Activated T-cell treated with anti-CD3 and anti-CD28 coated beads for 1 hour (primary cell): ENCODE results near the gene RAB32.

ENCODE experiments used
- DNase-seq: peaks from one replicate; pipeline ENCODE4 v3.0.0-alpha.2; 2020; ENCODE audit warnings: low read depth

RAB32 gene

GRCh38 chr6:146582857-146583256 is 39.2 kb downstream of the RAB32 start:
- no peak for DNase-seq

DNA sequence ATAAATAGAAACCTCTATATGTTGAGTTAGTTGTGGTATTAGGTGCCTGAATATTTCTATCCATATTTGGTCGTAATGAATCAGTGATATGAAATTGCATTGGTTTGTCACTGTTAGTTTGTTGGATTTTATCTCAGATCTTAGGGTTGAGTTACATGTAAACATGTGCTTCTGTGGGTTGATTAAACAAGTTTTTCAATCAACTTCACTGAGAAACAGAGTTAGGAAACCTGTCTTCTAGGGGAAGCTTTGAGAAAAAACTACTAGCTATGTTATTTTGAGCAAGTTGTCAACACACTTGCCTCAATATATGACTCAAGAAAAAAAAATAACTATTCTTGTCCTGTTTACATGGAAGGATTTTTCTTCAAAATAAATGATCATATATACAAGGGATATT is 40.3 kb downstream of the RAB32 start:
- no peak for DNase-seq

GRCh38 chr6:146587459-146587858 is 43.8 kb downstream of the RAB32 start:
- no peak for DNase-seq

DNA sequence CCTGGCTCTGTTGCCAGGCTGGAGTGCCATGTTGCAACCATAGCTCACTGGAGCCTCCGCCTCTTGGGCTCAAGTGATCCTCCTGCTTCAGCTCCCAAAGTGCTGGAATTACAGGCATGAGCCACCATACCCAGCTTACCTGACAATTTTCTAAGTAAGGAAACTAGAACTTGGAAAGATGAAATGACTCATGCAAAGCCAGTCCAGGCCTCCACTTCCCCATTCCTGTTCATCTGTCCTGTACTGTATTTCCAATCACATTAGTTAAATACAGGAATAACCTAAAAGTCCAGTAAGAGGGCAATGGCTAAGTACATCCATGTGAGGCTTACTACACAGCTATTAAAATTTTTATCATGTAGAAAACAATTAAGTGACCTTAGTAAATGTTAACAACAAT is 46.9 kb downstream of the RAB32 start:
- DNase-seq = no peak

GRCh38 chr6:146592451-146592850 is 48.8 kb downstream of the RAB32 start:
- no peak for DNase-seq

DNA sequence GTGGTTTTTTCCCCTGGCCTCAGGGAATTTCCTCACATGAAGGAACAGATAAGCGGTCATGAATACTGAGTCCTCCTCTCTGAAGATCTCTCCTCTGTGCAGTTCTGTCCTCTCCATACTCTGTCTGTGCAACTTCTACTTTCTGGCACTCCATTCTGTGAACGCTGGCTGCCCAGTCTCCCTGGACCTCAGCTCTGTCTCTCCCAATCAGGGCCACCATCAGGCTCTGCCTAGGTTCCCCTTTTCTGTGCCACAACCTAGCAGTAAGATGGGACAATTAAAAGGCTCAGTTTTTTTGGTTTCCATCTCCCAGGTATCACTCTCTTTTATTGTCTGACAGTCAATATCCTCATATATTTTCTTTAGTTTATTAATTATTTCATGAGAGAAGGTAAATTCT is 50.4 kb downstream of the RAB32 start:
- no peak for DNase-seq

DNA sequence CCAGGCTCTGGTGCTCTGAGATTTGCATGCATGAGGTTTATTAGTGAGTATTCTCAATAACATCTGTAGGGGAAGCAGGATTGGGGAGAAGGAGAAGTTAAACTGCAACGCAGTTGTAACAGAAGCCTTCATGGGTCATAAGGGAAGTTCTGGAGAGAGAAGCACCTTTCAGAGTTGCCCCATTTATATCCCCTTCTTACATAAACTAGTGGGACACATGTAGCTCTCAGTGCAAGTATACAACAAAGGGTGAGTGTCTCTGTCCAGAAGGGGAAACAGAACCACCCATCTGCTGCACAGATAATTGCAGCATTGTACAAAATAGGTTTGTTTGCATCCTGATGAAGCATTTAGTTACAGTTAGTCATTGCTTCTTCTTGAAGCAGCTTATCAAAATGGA is 50.9 kb downstream of the RAB32 start:
- no peak for DNase-seq

DNA sequence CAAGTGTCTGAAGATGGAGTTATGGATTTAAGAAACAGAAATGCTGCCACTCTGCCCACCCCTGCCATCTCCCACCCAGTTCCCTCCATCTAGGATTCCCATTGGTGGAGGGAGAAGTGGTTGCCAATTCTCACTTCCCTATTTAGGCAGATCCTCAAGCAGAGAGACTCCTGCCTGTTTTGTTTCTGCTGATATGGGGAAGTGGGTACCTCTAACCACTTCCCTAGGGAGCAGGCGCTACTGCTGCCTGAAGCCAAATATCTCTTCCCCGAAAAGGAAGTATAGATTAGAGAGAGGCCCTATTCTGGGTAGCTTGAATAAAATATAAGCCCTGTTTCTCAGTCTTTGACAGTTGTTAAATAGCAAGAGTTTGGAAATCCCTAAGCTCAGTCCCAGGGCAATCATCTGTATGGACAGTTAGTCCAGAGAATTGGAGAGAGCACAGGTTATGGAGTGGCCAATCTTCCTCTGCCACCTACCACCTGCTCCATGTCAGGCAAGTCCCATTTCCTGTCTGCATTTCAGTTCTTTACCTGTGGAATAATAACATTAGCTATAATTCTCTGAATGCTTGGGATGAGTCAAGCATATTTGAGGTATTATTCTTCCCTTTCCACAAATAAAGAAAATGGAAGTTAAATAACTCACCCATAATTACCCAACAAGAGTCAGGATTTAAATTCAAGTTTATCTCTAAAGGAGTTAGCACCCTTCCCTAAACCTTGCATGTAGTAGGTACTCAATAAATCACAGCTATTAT is 52.5 kb downstream of the RAB32 start:
- DNase-seq = no peak

DNA sequence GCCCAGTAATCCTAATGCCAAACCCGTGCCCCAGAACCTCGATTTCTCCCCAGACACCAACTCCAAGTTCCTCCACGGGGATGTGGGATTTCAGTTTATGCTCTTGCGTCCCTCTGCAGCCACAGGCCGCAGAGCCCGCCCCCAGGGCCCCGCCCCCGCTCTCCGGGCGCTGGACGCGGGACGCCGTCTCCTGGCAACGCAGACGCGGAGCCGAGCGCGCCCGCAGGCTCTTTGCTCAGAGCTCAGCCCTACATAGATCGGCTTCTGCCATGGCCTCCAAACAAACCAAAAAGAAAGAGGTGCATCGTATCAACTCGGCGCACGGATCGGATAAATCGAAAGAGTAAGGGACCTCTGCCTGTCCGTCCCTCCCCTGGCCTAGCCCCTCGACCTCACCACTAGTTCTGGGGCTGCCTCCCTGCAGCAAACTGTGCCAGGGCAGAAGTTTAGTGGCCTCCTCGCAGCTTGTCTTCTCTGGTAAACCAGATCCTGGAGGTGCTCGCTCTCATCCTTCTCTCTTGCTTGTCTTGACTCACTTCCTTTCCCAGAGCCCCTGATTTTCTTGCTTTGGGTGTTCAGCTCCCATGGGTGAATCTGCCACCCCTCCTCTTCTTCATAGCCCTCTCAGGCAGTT is 55.3 kb downstream of the RAB32 start, which contains the start of gene ADGB:
ADGB (plus strand) TSS at position 201 of the 634 bp plus-strand sequence; CDS start at position 270, 69 bp downstream.
- no peak for DNase-seq

GRCh38 chr6:146601352-146601751 is 57.7 kb downstream of the RAB32 start:
- DNase-seq = no peak

GRCh38 chr6:146602526-146602925 is 58.9 kb downstream of the RAB32 start:
- no peak for DNase-seq
